ENCODE results near the gene CHMP5.

- TF ChIP-seq CTCF (IDR thresholded peaks at IDR 0.05; ENCODE audit: low read depth, low read length) (no peak), POLR2A (IDR thresholded peaks at IDR 0.05; ENCODE audit: extremely low read depth, insufficient read length) (no peak), MYC (IDR thresholded peaks at IDR 0.05; ENCODE audit: low read depth, low read length) (no peak)
- TF ChIP-seq, protein P1, sequence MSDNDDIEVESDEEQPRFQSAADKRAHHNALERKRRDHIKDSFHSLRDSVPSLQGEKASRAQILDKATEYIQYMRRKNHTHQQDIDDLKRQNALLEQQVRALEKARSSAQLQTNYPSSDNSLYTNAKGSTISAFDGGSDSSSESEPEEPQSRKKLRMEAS (IDR thresholded peaks at IDR 0.05; ENCODE audit: low read depth, low read length) = no peak
Measured at GRCh38 chr9:33304362-33304761, 39.5 kb downstream of the CHMP5 start.

Data from NB4 (cell line).